ENCODE measurements around the gene C1orf105. TPM values are rescaled to one million over a fixed set of nuclear protein-coding genes. Genes with fewer than 3 reads are reported as not detected.

The C1orf105 gene
- total and polyA plus RNA-seq, 10 of the 15 experiments (the other 5 are each of a cell fraction or from before 2014, with no cell fraction given): not detected

DNA sequence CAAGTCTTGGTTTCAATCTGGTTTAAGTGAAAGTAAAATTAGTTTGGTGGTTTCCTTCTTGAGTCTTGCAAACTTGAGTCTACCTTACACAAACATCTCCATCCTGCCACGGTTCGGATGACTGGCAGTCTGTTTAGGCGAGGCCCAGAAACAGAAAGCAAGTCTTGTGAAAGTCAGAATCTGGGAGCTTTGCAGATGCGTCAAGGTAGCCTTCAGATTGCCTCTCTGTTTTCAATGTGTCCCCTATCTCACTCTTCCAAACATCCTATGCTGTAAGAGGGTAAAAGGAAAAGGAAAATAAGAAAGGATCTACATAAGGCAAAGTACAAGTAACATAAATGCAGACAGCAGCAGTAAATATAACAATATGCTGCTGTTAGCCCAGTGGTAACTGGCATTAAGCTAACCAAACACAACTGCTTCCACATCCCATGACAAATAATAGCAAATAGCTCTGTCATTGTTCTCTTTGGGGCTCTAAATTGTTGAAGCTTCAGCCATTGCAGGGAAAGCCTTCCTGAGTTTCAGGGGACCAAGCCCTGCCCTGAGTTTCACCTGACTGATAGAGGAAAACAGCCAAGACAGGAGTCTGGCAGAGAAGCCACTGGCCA lies 26.2 kb upstream of the C1orf105 start (continued):
- TF ChIP-seq, protein P1, sequence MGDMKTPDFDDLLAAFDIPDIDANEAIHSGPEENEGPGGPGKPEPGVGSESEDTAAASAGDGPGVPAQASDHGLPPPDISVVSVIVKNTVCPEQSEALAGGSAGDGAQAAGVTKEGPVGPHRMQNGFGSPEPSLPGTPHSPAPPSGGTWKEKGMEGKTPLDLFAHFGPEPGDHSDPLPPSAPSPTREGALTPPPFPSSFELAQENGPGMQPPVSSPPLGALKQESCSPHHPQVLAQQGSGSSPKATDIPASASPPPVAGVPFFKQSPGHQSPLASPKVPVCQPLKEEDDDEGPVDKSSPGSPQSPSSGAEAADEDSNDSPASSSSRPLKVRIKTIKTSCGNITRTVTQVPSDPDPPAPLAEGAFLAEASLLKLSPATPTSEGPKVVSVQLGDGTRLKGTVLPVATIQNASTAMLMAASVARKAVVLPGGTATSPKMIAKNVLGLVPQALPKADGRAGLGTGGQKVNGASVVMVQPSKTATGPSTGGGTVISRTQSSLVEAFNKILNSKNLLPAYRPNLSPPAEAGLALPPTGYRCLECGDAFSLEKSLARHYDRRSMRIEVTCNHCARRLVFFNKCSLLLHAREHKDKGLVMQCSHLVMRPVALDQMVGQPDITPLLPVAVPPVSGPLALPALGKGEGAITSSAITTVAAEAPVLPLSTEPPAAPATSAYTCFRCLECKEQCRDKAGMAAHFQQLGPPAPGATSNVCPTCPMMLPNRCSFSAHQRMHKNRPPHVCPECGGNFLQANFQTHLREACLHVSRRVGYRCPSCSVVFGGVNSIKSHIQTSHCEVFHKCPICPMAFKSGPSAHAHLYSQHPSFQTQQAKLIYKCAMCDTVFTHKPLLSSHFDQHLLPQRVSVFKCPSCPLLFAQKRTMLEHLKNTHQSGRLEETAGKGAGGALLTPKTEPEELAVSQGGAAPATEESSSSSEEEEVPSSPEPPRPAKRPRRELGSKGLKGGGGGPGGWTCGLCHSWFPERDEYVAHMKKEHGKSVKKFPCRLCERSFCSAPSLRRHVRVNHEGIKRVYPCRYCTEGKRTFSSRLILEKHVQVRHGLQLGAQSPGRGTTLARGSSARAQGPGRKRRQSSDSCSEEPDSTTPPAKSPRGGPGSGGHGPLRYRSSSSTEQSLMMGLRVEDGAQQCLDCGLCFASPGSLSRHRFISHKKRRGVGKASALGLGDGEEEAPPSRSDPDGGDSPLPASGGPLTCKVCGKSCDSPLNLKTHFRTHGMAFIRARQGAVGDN (IDR thresholded peaks at IDR 0.05): peak; percentile 44; the same call in 1 of the 2 replicates
- TF ChIP-seq RUNX3 (IDR thresholded peaks at IDR 0.05; ENCODE audit: low read length): peak; percentile 66
- TF ChIP-seq EED (IDR thresholded peaks at IDR 0.05; ENCODE audit: low read depth): peak; percentile 73
- TF ChIP-seq FOXK2 (IDR thresholded peaks at IDR 0.05): no peak
- no peak for TF ChIP-seq CUX1 (IDR thresholded peaks at IDR 0.05; ENCODE audit: insufficient replicate concordance, low read depth, low read length)
- TF ChIP-seq CHD1 (IDR thresholded peaks at IDR 0.05; ENCODE audit: low read depth, low read length): no peak
- peak in 1 of 2 experiments; percentile 12; a peak in 1 of 4 replicates for TF ChIP-seq BHLHE40 (IDR thresholded peaks at IDR 0.05; ENCODE audit: borderline replicate concordance in 1 of 2, low read depth in 2 of 2, low read length in 1 of 2)

Measured in GM12878 (cell line).